ENCODE measurements around the gene FBLN2.

FBLN2 gene

GRCh38 chr3:13618836-13619235, 69.9 kb downstream of the FBLN2 start:
- Histone ChIP-seq H3K4me2 (ENCODE audit: insufficient read depth, low read length, poor library complexity, severe bottlenecking) (no peak overlapping the region), H3K4me1 (ENCODE audit: control insufficient read depth in 2 of 2, insufficient read depth in 1 of 2, low read depth in 1 of 2, low read length in 2 of 2) (peaks cover 10 to 20% of the 10 kb centered on the region in 2 donors), H3K23ac (ENCODE audit: low read depth, low read length, poor library complexity) (no peak overlapping the region), H3K36me3 (replicated peaks in 1 of 2; ENCODE audit: control insufficient read depth in 2 of 2, insufficient read depth in 2 of 2, low read length in 2 of 2) (no peaks in the 10 kb centered on the region), H3K14ac (ENCODE audit: low read length) (no peak overlapping the region), H3K9me3 (replicated peaks in 1 of 2; ENCODE audit: control insufficient read depth in 2 of 2, insufficient read depth in 1 of 2, low read depth in 1 of 2, low read length in 2 of 2) (no peaks in the 10 kb centered on the region), H4K91ac (ENCODE audit: low read depth, low read length, poor library complexity) (no peak overlapping the region), H2AFZ (ENCODE audit: low read length) (no peak overlapping the region), H3K4me3 (ENCODE audit: low read length in 2 of 2) (no peak overlapping the region), H2BK120ac (ENCODE audit: low read depth, low read length) (no peak overlapping the region), H3K27ac (replicated peaks; ENCODE audit: low read length) (no peak overlapping the region), H3K27me3 (ENCODE audit: control insufficient read depth in 3 of 3, insufficient read depth in 3 of 3, low read depth in 1 of 3, low read length in 3 of 3) (no peaks in the 10 kb centered on the region), H3K18ac (ENCODE audit: low read length) (peak overlapping the region; percentile 73), H3K79me1 (ENCODE audit: low read depth, low read length) (no peaks in the 10 kb centered on the region), H3K4ac (ENCODE audit: low read length) (no peak overlapping the region), H2BK5ac (ENCODE audit: low read length) (no peak overlapping the region), H3K9ac (ENCODE audit: low read depth, low read length, poor library complexity) (no peak overlapping the region), H4K8ac (ENCODE audit: low read depth, low read length) (no peak overlapping the region), H2BK12ac (ENCODE audit: low read length) (no peak overlapping the region), H2BK15ac (ENCODE audit: low read length) (no peak overlapping the region), H2AK5ac (ENCODE audit: low read depth, low read length) (peak overlapping the region; percentile 12)
- no CpG with 5 or more reads among the region's 3 CpGs for WGBS, 2 donors (ENCODE audit: extremely low coverage in 2 of 2, insufficient read length in 2 of 2, insufficient replicate concordance in 1 of 2)
- no peak for DNase-seq (ENCODE audit: low spot score)

GRCh38 chr3:13619661-13620230, 70.8 kb downstream of the FBLN2 start:
- no peak overlapping the region for H2BK120ac ChIP-seq (ENCODE audit: low read depth, low read length)
- no peaks in the 10 kb centered on the region for H3K27me3 ChIP-seq (ENCODE audit: control insufficient read depth in 3 of 3, insufficient read depth in 3 of 3, low read depth in 1 of 3, low read length in 3 of 3)
- H3K18ac ChIP-seq (ENCODE audit: low read length) = peak overlapping the region; percentile 40
- no peak overlapping the region for H2AK5ac ChIP-seq (ENCODE audit: low read depth, low read length)
- H2BK12ac ChIP-seq (ENCODE audit: low read length) = no peak overlapping the region
- H3K36me3 ChIP-seq (replicated peaks in 1 of 2; ENCODE audit: control insufficient read depth in 2 of 2, insufficient read depth in 2 of 2, low read length in 2 of 2) = no peaks in the 10 kb centered on the region
- no peak overlapping the region for H3K27ac ChIP-seq (replicated peaks; ENCODE audit: low read length)
- DNase-seq (ENCODE audit: low spot score) = no peak
- H3K79me1 ChIP-seq (ENCODE audit: low read depth, low read length) = no peaks in the 10 kb centered on the region
- no peak overlapping the region for H3K9ac ChIP-seq (ENCODE audit: low read depth, low read length, poor library complexity)
- no peaks in the 10 kb centered on the region for H3K9me3 ChIP-seq (replicated peaks in 1 of 2; ENCODE audit: control insufficient read depth in 2 of 2, insufficient read depth in 1 of 2, low read depth in 1 of 2, low read length in 2 of 2)
- H3K4me1 ChIP-seq (ENCODE audit: control insufficient read depth in 2 of 2, insufficient read depth in 1 of 2, low read depth in 1 of 2, low read length in 2 of 2) = peaks cover 10 to 20% of the 10 kb centered on the region in 2 donors
- H3K23ac ChIP-seq (ENCODE audit: low read depth, low read length, poor library complexity) = no peak overlapping the region
- no peak overlapping the region for H3K4me2 ChIP-seq (ENCODE audit: insufficient read depth, low read length, poor library complexity, severe bottlenecking)
- no peak overlapping the region for H2BK15ac ChIP-seq (ENCODE audit: low read length)
- peak overlapping the region; percentile 92 for H3K14ac ChIP-seq (ENCODE audit: low read length)
- WGBS, 2 donors (ENCODE audit: extremely low coverage in 2 of 2, insufficient read length in 2 of 2, insufficient replicate concordance in 1 of 2) = no CpG with 5 or more reads among the region's 13 CpGs
- H3K4me3 ChIP-seq (ENCODE audit: low read length in 2 of 2) = no peak overlapping the region
- H4K91ac ChIP-seq (ENCODE audit: low read depth, low read length, poor library complexity) = no peak overlapping the region
- no peak overlapping the region for H4K8ac ChIP-seq (ENCODE audit: low read depth, low read length)
- H2AFZ ChIP-seq (ENCODE audit: low read length) = no peak overlapping the region
- no peak overlapping the region for H3K4ac ChIP-seq (ENCODE audit: low read length)
- H2BK5ac ChIP-seq (ENCODE audit: low read length) = no peak overlapping the region

- no CpG with 5 or more reads among the region's 4 CpGs for WGBS, 2 donors (ENCODE audit: extremely low coverage in 2 of 2, insufficient read length in 2 of 2, insufficient replicate concordance in 1 of 2)
- H3K36me3 ChIP-seq (replicated peaks in 1 of 2; ENCODE audit: control insufficient read depth in 2 of 2, insufficient read depth in 2 of 2, low read length in 2 of 2) = no peaks in the 10 kb centered on the region
- DNase-seq (ENCODE audit: low spot score) = no peak
Observed at GRCh38 chr3:13620281-13620680, 71.4 kb downstream of the FBLN2 start.

GRCh38 chr3:13620776-13621365, 71.9 kb downstream of the FBLN2 start:
- Histone ChIP-seq H2BK5ac (ENCODE audit: low read length) (peak overlapping the region; percentile 25), H3K27me3 (ENCODE audit: control insufficient read depth in 3 of 3, insufficient read depth in 3 of 3, low read depth in 1 of 3, low read length in 3 of 3) (no peaks in the 10 kb centered on the region), H3K36me3 (replicated peaks in 1 of 2; ENCODE audit: control insufficient read depth in 2 of 2, insufficient read depth in 2 of 2, low read length in 2 of 2) (no peaks in the 10 kb centered on the region), H3K4me2 (ENCODE audit: insufficient read depth, low read length, poor library complexity, severe bottlenecking) (no peak overlapping the region), H3K79me1 (ENCODE audit: low read depth, low read length) (no peaks in the 10 kb centered on the region), H3K18ac (ENCODE audit: low read length) (no peak overlapping the region), H3K9me3 (replicated peaks in 1 of 2; ENCODE audit: control insufficient read depth in 2 of 2, insufficient read depth in 1 of 2, low read depth in 1 of 2, low read length in 2 of 2) (no peaks in the 10 kb centered on the region), H4K8ac (ENCODE audit: low read depth, low read length) (no peak overlapping the region), H2AFZ (ENCODE audit: low read length) (no peak overlapping the region), H4K91ac (ENCODE audit: low read depth, low read length, poor library complexity) (no peak overlapping the region), H3K27ac (replicated peaks; ENCODE audit: low read length) (no peak overlapping the region), H3K4ac (ENCODE audit: low read length) (no peak overlapping the region), H2BK15ac (ENCODE audit: low read length) (no peak overlapping the region), H3K23ac (ENCODE audit: low read depth, low read length, poor library complexity) (no peak overlapping the region), H3K14ac (ENCODE audit: low read length) (no peak overlapping the region), H2BK120ac (ENCODE audit: low read depth, low read length) (no peak overlapping the region), H3K4me1 (ENCODE audit: control insufficient read depth in 2 of 2, insufficient read depth in 1 of 2, low read depth in 1 of 2, low read length in 2 of 2) (peaks cover 10 to 20% of the 10 kb centered on the region in 2 donors), H2AK5ac (ENCODE audit: low read depth, low read length) (no peak overlapping the region), H2BK12ac (ENCODE audit: low read length) (no peak overlapping the region), H3K9ac (ENCODE audit: low read depth, low read length, poor library complexity) (no peak overlapping the region), H3K4me3 (ENCODE audit: low read length in 2 of 2) (no peak overlapping the region)
- DNase-seq (ENCODE audit: low spot score) = no peak
- WGBS, 2 donors (ENCODE audit: extremely low coverage in 2 of 2, insufficient read length in 2 of 2, insufficient replicate concordance in 1 of 2) = no CpG with 5 or more reads among the region's 12 CpGs

More at GRCh38 chr3:13620281-13620680, 71.4 kb downstream of the FBLN2 start:
- no peaks in the 10 kb centered on the region for H3K9me3 ChIP-seq (replicated peaks in 1 of 2; ENCODE audit: control insufficient read depth in 2 of 2, insufficient read depth in 1 of 2, low read depth in 1 of 2, low read length in 2 of 2)
- no peak overlapping the region for H2AFZ ChIP-seq (ENCODE audit: low read length)
- H4K8ac ChIP-seq (ENCODE audit: low read depth, low read length) = no peak overlapping the region
- H3K9ac ChIP-seq (ENCODE audit: low read depth, low read length, poor library complexity) = no peak overlapping the region
- H3K18ac ChIP-seq (ENCODE audit: low read length) = no peak overlapping the region
- H3K14ac ChIP-seq (ENCODE audit: low read length) = peak overlapping the region; percentile 92
- no peak overlapping the region for H2AK5ac ChIP-seq (ENCODE audit: low read depth, low read length)
- H3K27ac ChIP-seq (replicated peaks; ENCODE audit: low read length) = no peak overlapping the region
- no peak overlapping the region for H3K4ac ChIP-seq (ENCODE audit: low read length)
- H2BK5ac ChIP-seq (ENCODE audit: low read length) = no peak overlapping the region
- no peak overlapping the region for H2BK12ac ChIP-seq (ENCODE audit: low read length)
- no peak overlapping the region for H2BK15ac ChIP-seq (ENCODE audit: low read length)
- peaks cover 10 to 20% of the 10 kb centered on the region in 2 donors for H3K4me1 ChIP-seq (ENCODE audit: control insufficient read depth in 2 of 2, insufficient read depth in 1 of 2, low read depth in 1 of 2, low read length in 2 of 2)
- no peak overlapping the region for H4K91ac ChIP-seq (ENCODE audit: low read depth, low read length, poor library complexity)
- H3K4me2 ChIP-seq (ENCODE audit: insufficient read depth, low read length, poor library complexity, severe bottlenecking) = no peak overlapping the region
- H3K4me3 ChIP-seq (ENCODE audit: low read length in 2 of 2) = no peak overlapping the region
- no peak overlapping the region for H2BK120ac ChIP-seq (ENCODE audit: low read depth, low read length)
- H3K23ac ChIP-seq (ENCODE audit: low read depth, low read length, poor library complexity) = no peak overlapping the region
- H3K27me3 ChIP-seq (ENCODE audit: control insufficient read depth in 3 of 3, insufficient read depth in 3 of 3, low read depth in 1 of 3, low read length in 3 of 3) = no peaks in the 10 kb centered on the region
- H3K79me1 ChIP-seq (ENCODE audit: low read depth, low read length) = no peaks in the 10 kb centered on the region

All from neuronal stem cell (in vitro differentiated cells).